HG02885 (cell line): ENCODE measurements around the gene PADI2.

Experiments
- ATAC-seq: cut with Tn5 transposase; IDR thresholded peaks from one replicate; pipeline ENCODE4 v1.9.1; 2021; ENCODE audit warnings: mild to moderate bottlenecking; ENCODE audit not compliant: unreplicated experiment, poor library complexity

The PADI2 gene

DNA sequence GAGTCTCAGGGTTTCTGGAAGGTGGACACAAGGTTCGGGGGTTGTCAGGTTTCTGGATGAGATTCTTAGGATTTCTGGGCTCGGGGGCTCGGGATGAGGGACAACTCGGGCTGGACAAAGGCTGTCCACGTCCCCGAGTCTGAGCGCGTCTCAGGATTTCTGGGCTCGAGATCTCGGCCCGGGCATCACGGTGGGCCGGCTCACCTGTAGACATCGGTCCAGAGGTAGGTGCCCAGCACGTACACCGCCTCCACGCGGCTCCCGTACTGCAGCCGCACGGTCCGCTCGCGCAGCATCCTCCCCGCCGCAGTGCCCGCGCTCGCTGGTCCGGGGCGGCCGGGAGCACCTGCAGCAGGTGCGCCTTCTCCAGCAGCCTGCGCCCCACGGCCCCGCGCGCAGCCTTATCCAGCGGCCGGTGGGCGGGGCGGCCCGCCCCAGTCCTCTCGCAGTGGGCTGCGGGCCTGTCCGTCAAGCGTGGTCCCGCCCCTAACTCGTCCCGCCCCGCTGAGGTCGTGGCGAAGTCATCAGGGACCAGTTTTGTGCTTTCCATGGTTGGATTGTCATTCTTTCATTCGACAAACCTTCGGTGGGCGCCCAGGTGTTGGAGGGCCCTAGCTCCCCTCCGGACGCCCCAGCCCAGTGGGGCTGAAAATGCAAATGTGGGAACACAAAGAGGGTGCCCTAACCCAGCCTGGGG is at the start of gene PADI2:
PADI2 (minus strand) TSS at position 376 of the 697 bp plus-strand sequence; CDS start at position 296, 80 bp downstream.
- peak; percentile 63 for ATAC-seq

DNA sequence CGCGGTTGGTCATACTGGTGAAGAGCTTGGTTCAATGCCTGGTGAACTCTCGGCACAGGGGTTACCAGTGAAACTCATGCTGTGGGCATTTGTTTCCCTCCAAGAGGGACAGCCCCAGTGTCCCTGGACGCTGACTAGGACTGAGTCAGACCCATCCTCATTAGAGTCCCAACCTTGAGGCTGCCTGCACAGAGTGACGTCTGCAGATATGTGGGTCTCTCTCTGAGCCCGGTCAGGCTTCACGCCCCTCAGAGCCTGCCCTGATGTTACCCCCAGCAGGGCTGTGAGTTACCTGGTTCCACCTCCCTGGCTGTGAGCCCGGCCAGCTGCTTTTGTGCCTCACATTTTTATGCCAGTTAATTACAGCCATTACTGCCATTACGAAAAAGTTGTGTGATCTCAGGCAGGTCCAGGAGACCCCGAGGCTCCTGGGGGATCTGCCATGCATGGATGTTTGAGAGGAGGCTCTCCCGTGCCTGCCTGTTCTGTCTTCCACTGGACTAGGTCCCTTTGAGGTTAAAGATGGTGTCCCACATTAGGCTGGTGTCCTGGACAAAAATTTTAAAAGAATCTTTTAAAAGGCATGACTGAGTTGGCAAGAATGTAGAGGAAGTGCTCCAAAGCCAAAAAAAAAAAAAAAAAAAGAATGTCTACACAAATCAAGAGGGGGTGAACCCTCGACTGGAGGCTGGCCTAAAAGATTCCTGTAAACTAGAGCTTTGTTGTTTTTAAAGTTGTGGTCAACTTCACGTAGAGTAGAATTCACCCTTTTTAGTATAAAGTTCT is 49.0 kb upstream of the PADI2 start:
- ATAC-seq = no peak

DNA sequence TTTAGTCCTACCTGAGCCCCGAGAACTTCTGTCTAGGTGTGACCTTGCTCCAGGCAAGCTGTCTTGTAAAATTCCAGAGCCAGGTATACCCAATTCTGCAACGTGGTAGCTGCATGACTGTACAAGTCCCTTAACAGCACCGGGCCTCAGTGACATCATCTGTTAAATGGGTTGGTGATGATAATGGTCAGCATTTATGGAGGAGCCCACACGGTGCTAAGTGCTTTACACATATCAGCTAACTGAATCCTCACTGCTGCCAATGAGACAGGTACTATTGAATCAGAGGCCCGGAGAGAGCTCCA is 48.5 kb upstream of the PADI2 start:
- no peak for ATAC-seq

DNA sequence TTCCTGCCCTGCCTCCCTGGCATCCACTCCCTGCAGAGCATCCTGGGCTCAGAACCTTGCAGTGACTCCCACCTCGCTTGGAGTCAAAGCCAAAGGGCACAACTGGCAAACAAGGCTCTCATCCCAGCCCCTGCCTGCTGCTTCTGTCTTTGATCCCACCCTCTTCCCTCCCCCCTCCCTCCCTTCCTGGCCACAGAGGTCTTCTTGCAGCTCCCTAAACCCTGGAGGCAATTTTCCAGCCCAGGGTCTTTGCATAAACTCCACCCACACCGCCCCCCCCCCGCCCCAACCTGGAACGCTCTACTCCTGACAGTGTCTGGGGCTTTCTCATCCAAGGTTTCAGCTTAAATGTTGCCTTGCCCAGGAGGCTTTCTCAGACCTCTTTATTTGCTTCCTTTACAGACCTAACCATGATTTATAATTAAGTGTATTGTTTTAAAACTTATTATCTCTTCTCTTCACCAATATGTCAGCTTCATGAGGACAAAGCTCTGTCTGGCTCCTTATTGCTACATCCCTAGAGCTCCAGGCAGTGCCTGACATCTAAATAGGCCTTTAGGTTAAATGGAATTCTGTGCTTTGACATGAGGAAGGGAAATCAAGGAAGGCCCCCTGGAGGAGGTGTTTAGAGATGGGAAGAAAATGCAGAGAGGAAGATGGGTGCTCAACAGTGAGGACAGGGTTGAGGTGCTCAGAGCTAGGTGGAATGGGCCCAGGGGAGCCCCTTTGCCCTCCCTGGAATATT is 48.0 kb upstream of the PADI2 start:
- no peak for ATAC-seq

DNA sequence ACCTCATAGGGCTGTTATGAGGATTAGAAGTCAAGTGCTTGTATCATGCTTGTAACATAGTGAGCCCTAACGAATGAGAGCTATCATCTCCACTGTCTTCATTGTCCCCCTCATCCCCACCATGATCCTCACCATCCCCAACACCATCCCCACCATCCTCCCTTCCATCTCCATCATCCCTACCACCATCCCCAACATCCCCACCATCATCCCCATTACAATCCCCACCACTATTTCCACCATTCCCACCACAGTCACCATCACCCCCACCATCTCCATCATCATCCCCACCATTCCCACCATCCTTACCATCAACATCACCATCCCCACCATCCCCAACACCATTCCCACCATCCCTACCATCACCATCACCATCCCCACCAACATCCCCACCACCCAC is 46.6 kb upstream of the PADI2 start:
- ATAC-seq = no peak

DNA sequence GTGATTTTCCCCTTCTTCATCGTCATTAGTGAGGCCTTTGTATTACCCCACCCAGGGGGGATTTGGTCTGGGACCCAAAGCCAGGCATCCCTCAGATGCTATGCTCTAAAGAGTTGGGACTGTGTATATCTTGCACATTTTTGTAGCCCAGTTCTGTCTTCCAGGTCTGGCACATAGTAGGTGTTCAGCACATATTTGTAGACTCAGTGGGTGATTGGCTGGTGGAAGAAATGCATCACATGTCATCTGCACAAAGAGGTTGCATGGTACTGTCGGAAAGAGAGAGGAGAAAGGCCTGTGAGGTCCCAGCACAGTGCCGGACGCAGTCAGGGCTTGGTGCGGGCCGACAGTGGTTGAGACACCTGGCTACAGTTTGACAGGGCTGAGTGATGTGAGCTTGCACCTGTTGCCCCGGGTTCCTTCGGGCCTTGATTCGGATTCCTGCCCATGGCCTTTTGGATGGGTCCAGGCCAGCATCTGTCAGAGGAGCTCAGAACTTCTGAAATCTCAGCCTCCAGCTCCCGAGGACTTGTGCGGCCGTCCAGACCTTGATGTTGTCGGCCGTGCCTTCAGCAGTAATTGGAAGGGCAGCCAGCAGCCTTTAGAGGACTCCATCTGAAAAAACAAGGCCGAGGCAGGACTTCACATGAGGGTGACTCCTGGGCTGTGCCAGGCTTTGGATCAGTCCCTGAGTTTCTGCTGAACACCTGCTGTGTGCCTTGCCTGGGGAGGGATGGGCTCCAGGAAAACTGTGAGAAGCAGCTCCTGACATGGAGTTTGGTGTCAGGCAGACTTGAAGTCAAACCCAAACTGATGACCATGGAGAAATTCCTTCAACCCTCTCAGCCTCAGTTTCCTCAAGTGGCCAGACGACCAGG is 44.8 kb upstream of the PADI2 start:
- no peak for ATAC-seq

DNA sequence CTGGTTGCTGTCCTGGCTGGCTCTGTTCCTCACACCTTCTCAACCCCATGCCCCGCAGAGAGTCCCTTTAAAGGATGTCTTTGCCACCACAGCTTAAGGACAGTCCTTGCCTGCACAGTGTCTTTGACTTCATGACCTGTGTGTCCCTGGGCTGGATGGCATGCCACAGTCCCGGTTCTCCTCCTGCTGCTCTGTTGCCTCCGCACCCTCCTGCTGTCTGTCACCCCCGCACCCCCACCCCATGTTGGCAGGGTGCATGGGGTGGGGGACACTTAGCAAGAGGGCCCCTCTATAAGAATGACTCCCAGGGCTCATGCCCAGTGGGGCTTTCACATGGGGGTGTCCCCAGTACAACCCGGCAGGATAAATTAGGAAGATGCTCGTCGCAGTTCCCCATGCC is 44.1 kb upstream of the PADI2 start:
- no peak for ATAC-seq

DNA sequence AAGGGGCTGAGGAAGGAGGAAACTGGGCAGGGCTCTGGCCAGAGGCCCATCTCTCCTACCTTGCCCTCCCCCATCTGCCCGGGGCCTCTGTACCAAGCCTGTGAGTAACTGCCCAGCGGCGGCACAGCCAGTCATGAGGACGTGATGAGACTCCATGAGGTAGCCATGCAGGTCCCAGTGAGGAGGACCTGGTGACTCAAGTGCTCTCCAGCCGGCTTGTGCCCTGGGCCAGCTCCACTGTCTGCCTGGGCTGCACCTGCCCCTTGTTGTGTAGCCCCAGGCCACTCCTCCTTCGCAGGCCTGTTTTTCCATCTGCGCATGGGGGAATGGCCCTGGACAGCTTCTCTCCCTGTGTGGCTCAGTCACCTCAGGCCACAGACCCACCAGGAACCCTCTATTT is 43.7 kb upstream of the PADI2 start:
- no peak for ATAC-seq

DNA sequence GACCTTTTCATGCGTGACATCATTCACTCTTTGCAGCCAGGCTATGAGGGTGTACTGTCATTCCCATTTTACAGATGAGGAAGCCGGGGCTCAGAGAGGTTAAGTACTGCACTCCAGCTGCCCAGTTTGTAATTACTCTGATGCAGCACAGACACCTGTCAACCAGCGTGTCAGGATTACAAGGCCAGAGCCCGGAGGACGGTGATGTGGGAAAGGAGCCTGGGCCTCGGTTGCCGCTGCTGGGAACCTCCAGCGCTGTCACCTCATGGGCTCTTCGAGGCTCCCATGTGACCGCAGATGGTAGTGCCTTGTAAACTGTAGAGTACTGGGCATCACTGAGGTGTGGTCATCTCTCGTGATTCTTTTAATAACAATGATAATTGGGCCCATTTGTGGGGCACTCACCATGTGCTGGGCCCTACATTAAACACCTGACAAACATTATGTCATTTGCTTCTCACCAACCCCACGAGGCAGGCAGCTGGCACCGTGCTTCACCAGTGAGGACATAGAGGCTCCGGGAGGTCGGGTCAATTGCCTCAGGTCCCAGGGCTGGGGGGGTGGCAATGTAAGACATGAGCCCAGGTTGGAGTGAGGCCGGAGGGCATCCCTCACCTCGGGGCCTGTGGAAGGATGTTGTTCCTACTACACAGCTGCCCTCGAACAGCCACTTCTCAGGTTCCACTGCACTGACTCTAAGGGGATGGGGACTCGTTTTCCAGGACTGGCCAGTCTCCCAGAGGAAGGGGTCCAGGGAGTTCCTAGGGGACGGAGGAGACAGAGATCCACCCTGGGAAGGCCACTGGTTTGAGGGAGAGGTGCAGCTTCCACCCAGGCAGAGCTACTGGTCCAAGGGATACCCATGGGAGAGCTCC is 42.9 kb upstream of the PADI2 start:
- no peak for ATAC-seq

DNA sequence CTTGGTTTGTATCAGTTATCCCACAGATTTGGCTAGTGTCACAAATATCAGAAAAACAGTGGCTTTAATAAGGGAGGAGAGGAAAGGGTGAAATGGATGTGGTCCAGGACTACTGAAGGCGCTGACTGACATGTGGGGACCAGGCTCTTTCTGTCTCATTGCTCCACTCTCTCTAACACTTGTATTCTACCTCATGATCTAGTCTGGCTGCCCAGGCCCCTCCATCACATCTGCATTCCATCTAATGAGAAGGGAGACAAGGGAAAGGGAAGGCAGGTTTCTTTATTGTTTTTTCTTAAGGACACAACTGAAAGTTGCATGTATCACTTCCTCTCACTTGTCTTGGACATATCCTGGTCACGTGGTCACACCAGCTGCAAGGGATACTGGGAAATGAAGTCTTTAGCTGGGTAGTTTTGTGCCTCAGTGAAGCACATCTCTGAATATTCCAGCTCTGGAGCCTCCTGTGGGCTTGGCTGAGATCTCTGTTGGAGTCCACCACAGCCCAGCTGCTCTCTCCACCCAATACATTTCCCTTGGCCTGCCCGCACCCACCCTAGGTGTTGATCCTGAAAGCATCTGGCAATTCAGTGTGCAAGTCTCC is 42.0 kb upstream of the PADI2 start:
- ATAC-seq = no peak

DNA sequence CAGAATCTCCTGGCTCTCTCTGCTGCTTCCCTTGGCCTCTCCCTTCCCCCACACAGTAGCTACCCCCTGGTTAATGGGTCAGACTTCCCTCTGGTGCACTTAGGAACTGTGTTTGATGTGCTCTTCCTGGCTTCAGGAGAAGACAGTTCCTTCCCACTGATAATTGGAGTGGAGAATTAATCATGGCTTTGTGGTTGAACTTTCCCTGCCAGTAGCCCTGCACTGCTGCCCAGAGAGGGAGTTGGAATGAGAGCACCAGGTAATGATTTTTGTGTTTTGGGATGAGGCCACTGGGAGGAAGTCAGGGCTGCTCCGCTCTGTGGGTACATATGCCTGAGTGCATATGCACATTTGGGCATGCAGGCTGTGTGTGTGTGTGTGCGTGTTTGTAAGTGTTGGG is 39.7 kb upstream of the PADI2 start:
- no peak for ATAC-seq

DNA sequence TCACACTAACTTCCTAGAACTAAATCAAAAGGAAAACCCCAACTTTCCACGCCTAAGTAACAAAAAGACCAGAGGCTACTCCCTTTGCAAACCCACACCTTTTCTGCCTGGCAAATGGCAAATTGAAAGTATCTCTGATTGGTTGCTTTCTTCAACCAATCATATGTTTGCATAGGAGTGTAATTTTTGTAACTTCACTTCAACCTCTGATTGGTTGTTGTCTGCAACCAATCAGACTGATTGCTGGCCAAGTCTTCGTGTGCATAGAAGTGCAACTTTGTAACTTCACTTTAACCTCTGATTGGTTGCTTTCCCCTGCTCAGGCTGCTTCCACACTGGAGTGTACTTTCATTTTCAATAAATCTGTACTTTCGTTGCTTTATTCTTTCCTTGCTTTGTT is 36.9 kb upstream of the PADI2 start:
- ATAC-seq = no peak

DNA sequence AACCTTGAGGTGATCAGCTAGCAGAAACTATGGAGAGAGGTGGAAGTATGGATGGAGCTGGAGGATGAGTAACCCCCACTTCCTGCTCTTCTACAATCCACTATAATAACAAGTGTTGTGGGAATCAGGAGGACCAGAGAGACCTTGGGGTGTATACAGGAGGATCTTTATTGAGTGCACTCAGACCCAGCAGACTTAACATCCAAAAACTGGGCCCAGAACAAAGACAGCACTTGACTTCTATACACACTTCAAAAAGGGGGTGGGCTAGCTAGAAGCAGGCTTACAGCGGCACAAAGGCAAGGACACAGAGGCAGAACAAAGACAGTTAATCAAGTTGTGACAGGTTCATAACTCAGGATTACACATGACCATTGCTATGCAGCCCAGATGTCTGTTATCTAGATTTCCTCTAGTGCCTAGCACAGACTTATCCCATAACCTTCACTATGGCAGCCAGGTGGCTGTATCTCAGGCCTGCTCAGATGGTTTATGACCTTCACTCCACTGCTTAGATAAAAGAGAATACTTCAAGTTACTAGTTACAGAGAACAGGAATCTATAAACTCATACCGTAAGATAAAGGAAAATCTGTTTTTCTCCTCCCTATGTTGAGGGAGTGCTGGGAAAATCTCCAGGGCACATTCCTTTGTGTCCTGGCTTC is 36.1 kb upstream of the PADI2 start:
- no peak for ATAC-seq

DNA sequence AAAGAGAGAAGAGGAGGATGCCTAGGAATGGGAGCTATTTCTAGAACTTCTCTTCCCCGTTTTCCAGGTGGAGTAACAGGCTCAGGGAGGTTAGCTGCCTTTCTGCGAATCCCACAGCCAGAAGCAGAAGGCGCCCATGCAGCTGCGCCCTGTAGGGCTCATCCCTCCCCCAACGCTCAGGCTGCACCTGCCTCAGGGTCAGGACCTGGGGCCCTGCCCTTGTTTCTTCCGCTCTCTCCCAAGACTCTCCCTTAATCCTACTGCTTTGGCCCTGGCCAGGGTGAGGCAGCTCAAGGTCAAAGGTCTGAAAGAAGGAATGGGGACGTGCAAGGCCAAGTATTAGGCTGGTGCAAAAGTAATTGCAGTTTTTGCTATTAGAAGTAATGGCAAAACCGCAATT is 30.5 kb upstream of the PADI2 start:
- no peak for ATAC-seq

DNA sequence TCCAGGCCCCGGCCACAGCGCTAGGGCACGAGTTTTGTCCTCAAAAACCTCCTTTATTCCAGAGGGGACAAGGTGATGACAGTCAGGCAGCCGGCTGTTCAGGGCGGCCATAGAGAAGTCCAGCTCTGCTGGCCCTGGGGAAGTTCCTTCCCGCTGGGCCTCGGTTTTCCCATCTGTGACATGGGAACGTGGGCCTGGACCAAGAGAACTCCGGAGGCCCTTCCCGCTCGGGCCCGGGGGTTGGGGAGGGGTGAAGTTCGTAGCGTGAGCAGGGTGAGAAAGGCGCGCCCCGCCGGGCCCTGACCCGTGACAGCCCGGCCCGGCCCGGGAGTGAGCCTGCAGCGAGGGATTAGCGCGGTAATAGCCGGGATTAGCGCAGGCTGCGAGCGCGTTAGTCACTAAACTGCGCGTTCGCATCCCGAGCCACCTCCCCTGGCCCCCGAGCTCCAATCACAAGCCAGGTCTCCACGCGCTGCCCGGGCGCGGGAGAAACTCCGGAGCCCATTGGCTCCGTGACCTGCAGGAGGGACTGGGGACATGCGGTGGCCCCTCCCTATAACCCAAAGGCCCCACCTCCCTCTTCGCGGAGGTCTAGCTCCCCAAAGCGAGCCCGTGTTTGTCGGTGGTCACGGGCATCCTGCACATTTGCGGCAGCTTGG is 29.8 kb upstream of the PADI2 start:
- ATAC-seq = no peak

DNA sequence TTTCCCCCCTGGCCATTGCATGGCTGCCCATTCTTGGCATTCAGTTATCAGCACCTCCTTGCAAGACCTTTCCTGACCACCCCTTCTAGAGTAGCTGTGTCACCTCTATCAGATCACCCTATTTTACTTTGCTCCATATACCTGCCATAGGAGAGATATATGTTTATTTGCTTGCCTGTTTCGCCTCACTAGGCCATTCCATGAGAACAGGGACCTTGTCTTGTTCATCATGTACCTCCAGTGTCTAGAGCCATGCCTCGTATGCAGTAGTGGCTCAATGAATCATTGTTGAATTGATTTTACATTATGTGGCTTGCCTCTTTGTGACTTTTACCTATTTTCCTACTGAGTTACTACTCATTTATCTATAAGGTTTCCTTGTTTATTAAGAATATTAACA is 26.4 kb upstream of the PADI2 start:
- no peak for ATAC-seq

DNA sequence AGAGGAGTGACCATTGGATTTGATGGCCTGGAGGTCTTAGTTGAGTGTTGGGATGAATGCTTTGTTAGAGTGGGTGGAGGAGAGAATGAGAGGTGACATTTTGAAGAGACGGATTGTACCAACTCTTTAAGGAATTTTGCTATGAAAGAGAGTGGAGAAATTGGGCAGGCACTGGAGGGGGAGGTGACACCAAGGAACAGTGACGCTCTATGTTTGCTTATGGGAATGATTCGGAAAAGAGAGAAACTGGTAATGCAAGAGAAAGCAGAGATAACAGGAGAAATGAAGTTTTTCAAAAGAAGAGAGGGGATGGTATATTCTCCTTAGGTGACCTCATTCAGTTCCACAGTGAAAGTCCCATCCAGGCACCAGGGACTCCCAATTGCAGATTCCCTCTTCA is 24.5 kb upstream of the PADI2 start:
- no peak for ATAC-seq
